ENCODE results near the gene LKAAEAR1. TPM values are rescaled to one million over a fixed set of nuclear protein-coding genes. Genes with fewer than 3 reads are reported as not detected.

The LKAAEAR1 gene
- total and polyA plus RNA-seq, 2 of the 13 experiments (the other 11 are each of a cell fraction or from before 2014, with no cell fraction given), result not detected

- TF ChIP-seq ZNF281 (CRISPR knock-in tag; IDR thresholded peaks at IDR 0.05; ENCODE audit: borderline replicate concordance) (peak; percentile 54; the same call in 1 of the 2 replicates), MED1 (CRISPR knock-in tag; IDR thresholded peaks at IDR 0.05) (0 out of 2 replicates have a peak, but pooled peaks have one; percentile 38), TFAP4 (IDR thresholded peaks at IDR 0.05; ENCODE audit: borderline replicate concordance, low read depth) (0 out of 2 replicates have a peak, but pooled peaks have one; percentile 13), ZNF326 (CRISPR knock-in tag; IDR thresholded peaks at IDR 0.05; ENCODE audit: borderline replicate concordance) (0 out of 2 replicates have a peak, but pooled peaks have one; percentile 47), ZNF607 (CRISPR knock-in tag; IDR thresholded peaks at IDR 0.05; ENCODE audit: borderline replicate concordance) (0 out of 2 replicates have a peak, but pooled peaks have one; percentile 66), CBX2 (IDR thresholded peaks at IDR 0.05; ENCODE audit: low read depth, low read length) (no peak), CBX2 (CRISPR knock-in tag; IDR thresholded peaks at IDR 0.05; ENCODE audit: low read depth) (no peak), NFAT5 (CRISPR knock-in tag; IDR thresholded peaks at IDR 0.05) (peak; percentile 13; the same call in 1 of the 2 replicates), U2AF2 (IDR thresholded peaks at IDR 0.05; ENCODE audit: low read depth, low read length) (no peak), ZNF614 (CRISPR knock-in tag; IDR thresholded peaks at IDR 0.05; ENCODE audit: borderline replicate concordance) (no peak), KDM2A (CRISPR knock-in tag; IDR thresholded peaks at IDR 0.05; ENCODE audit: borderline replicate concordance, low read depth) (peak; percentile 69; the same call in 1 of the 2 replicates), YEATS4 (CRISPR knock-in tag; IDR thresholded peaks at IDR 0.05; ENCODE audit: borderline replicate concordance) (no peak; the same call in 1 of the 2 replicates), DR1 (CRISPR knock-in tag; IDR thresholded peaks at IDR 0.05) (peak; percentile 49), BHLHE40 (IDR thresholded peaks at IDR 0.05; ENCODE audit: low read length) (peak; percentile 17; the same call in 1 of the 2 replicates), ZBTB7B (CRISPR knock-in tag; IDR thresholded peaks at IDR 0.05) (peak; percentile 60), ZFX (CRISPR knock-in tag; IDR thresholded peaks at IDR 0.05; ENCODE audit: low read depth) (peak; percentile 69), ELF1 (CRISPR knock-in tag; IDR thresholded peaks at IDR 0.05) (peak; percentile 38; the same call in 1 of the 2 replicates), FOXO4 (CRISPR knock-in tag; conservative IDR thresholded peaks at IDR 0.05) (peak; percentile 95), RARA (CRISPR knock-in tag; IDR thresholded peaks at IDR 0.05) (no peak)
Measured at GRCh38 chr20:64063389-64064144, 20.6 kb downstream of the LKAAEAR1 start (continued).

Data from HepG2 (cell line).